Vagina (tissue), 2 donors: ENCODE measurements around the gene ADGRG4.

Experiments used
- CTCF ChIP-seq, 3 experiments: fragments of 450-650 bp in 2 of 3; fragments of 200-600 bp in 1 of 3; sonication (generic) in 1 of 3; IDR thresholded peaks; one replicate each; pipeline ENCODE4 v1.5.1; 2017 to 2019; ENCODE audit warnings: antibody characterized with exemption in 3 of 3, mild to moderate bottlenecking in 2 of 3, moderate library complexity in 2 of 3
- POLR2A ChIP-seq, 2 donors: fragments of 450-650 bp; IDR thresholded peaks; one replicate each; pipeline ENCODE4 v1.6.1; 2017; ENCODE audit warnings: antibody characterized with exemption in 2 of 2, mild to moderate bottlenecking in 2 of 2, moderate library complexity in 2 of 2

DNA sequence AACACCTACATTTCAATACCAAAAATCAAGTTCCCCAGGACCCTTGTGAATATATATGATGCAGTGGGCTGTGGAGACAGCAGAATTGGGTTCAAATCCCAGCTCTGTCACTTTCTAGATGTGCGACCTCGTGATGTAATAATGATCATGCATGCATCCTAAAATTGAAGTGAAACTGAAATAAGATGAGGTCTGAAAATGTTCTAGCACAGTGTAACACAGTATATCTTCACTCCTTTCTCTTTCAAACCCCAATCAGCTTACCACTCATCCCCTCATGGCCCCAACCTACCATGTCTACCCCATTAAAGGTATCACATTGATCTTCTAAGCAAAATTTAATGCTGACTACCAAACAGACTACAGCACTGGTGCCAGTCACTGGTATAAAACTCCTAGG lies 117.0 kb downstream of the ADGRG4 start:
- TF ChIP-seq CTCF (IDR thresholded peaks at IDR 0.05) (no peak), POLR2A (IDR thresholded peaks at IDR 0.05) (no peak)
